MCF 10A (cell line): ENCODE data around the gene CNTN6. TPM values are rescaled to one million over a fixed set of nuclear protein-coding genes. Genes with fewer than 3 reads are reported as not detected.

Source experiments
- BruUV-seq: library from RNA; stranded (reverse); fragments of 400-500 nt; replicated peaks from 2 replicates; lab custom pipeline; 2021; lab: Mats Ljungman, UMichigan
- CTCF ChIA-PET: fragments of 300-600 bp; sonication (Branson Sonifier 250); formaldehyde crosslinking; extraction: SDS; loops from one replicate; lab custom pipeline; 2021; ENCODE audit warnings: antibody characterized with exemption, inconsistent platforms; lab: Yijun Ruan, JAX
- POLR2A ChIA-PET: fragments of 300-600, 350-650 bp; sonication (Branson Sonifier 250); formaldehyde crosslinking; extraction: SDS; loops from one replicate; lab custom pipeline; 2020; ENCODE audit warnings: antibody characterized with exemption, inconsistent platforms; lab: Yijun Ruan, JAX
- DNase-seq: peaks from one replicate; pipeline ENCODE4 v3.0.0-alpha.2; 2018; ENCODE audit not compliant: unreplicated experiment
- H3K27ac Mint-ChIP-seq: one replicate; pipeline ENCODE4 v1.8.0; 2022; ENCODE audit warnings: mild to moderate bottlenecking, low read depth, mixed read lengths; ENCODE audit not compliant: unreplicated experiment
- H3K27me3 Mint-ChIP-seq: one replicate; pipeline ENCODE4 v1.8.0; 2022; ENCODE audit warnings: mixed read lengths; ENCODE audit not compliant: insufficient read depth, unreplicated experiment
- H3K36me3 Mint-ChIP-seq: one replicate; pipeline ENCODE4 v1.8.0; 2022; ENCODE audit warnings: mild to moderate bottlenecking, moderate library complexity, mixed read lengths; ENCODE audit not compliant: insufficient read depth, unreplicated experiment
- H3K4me1 Mint-ChIP-seq: one replicate; pipeline ENCODE4 v1.8.0; 2022; ENCODE audit warnings: mixed read lengths; ENCODE audit not compliant: insufficient read depth, unreplicated experiment
- H3K4me3 Mint-ChIP-seq: one replicate; pipeline ENCODE4 v1.8.0; 2022; ENCODE audit warnings: mild to moderate bottlenecking, moderate library complexity, mixed read lengths; ENCODE audit not compliant: unreplicated experiment
- H3K9me3 Mint-ChIP-seq: one replicate; pipeline ENCODE4 v1.8.0; 2022; ENCODE audit warnings: mixed read lengths; ENCODE audit not compliant: unreplicated experiment
- intact Hi-C: fragments of 100-400 bp; cut with micrococcal nuclease; formaldehyde crosslinking; loops from 2 replicates; pipeline ENCODE4 v1.14.1; 2022
- total RNA-seq: library from RNA; stranded (reverse); gene quantifications from 2 replicates; pipeline ENCODE4 v1.2.3, GENCODE V29; 2022
- TF ChIP-seq, protein P1 (sequence below): fragments of 200-600 bp; IDR thresholded peaks from one replicate; pipeline ENCODE4 v1.8.0; 2022; ENCODE audit warnings: antibody characterized with exemption, mild to moderate bottlenecking; ENCODE audit not compliant: unreplicated experiment

CNTN6 gene
- total RNA-seq, 1 experiment from 2014 or later: not detected

DNA sequence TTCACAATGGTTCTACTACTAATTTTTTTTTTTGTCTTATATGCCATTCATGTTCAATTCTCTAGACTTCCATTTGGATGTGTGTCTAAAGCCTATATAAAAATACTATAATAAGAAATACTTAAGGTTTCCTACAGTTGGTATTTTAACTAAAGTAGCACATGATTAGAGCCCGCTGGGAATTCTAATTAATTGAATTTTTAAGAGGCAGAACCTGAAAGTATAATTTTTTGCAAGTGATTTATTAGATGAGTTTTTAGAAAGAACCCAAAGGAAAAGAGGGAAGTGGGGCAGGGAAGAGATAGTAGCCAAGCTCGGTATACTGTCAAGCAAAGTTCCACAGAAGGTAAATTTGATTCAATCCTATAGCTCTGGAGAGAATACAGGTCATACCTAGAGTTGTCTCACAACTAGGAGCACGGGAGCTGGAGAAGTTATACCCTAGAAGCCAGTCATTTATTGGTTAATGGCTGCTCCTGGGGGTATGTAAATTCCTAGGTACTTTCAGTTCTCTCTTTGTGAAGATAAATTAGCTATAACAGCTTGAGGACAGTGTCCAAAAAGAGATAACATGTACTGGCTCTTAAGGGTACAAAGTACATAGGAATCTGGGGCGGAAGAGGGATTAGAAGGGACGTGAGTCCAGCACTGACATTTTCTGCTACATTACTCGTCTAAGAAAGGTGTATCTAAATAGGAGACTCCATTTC, 225.6 kb downstream of the CNTN6 start:
- Mint-ChIP-seq H3K27me3 (no peaks in the 10 kb centered on the region), H3K9me3 (no peaks in the 10 kb centered on the region), H3K36me3 (no peaks in the 10 kb centered on the region), H3K27ac (no peak overlapping the region), H3K4me1 (no peaks in the 10 kb centered on the region), H3K4me3 (no peak overlapping the region)
- CTCF ChIA-PET: interaction anchor here (1.1 kb wide), 1 partner anchor 31 kb away, joined by 3 read pairs; no protein-coding TSS in a partner anchor
- no TSS peak for BruUV-seq
- no peak for DNase-seq
- intact Hi-C loops: no loop called here
- TF ChIP-seq, protein P1, sequence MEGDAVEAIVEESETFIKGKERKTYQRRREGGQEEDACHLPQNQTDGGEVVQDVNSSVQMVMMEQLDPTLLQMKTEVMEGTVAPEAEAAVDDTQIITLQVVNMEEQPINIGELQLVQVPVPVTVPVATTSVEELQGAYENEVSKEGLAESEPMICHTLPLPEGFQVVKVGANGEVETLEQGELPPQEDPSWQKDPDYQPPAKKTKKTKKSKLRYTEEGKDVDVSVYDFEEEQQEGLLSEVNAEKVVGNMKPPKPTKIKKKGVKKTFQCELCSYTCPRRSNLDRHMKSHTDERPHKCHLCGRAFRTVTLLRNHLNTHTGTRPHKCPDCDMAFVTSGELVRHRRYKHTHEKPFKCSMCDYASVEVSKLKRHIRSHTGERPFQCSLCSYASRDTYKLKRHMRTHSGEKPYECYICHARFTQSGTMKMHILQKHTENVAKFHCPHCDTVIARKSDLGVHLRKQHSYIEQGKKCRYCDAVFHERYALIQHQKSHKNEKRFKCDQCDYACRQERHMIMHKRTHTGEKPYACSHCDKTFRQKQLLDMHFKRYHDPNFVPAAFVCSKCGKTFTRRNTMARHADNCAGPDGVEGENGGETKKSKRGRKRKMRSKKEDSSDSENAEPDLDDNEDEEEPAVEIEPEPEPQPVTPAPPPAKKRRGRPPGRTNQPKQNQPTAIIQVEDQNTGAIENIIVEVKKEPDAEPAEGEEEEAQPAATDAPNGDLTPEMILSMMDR: no peak
- POLR2A ChIA-PET: no interaction called here

DNA sequence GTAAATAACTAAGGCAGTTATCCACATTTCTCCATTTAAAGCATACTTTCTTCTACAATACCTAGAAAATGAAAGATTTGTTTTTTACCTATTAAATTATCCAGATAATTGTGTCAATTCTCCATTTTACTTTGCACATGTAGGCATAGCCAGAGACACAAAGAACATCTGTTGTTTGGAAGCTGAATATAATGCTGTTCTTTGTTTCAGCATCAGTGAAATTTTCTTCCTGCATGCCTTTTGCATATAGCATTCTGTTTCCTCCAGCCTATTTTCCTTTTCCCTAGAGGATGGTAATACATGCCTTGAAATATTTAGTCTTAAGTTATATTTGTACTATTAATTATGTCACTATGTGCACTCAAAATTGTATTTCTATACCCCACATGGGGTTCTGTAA, 233.7 kb downstream of the CNTN6 start:
- H3K27ac Mint-ChIP-seq: no peak overlapping the region
- ChIA-PET POLR2A (no interaction called here), CTCF (no interaction called here)
- no peaks in the 10 kb centered on the region for H3K36me3 Mint-ChIP-seq
- H3K4me1 Mint-ChIP-seq: no peaks in the 10 kb centered on the region
- no peaks in the 10 kb centered on the region for H3K27me3 Mint-ChIP-seq
- no peak overlapping the region for H3K4me3 Mint-ChIP-seq
- intact Hi-C loops: no loop called here
- no peak for DNase-seq
- H3K9me3 Mint-ChIP-seq: no peaks in the 10 kb centered on the region
- TF ChIP-seq, protein P1: no peak
- no TSS peak for BruUV-seq

DNA sequence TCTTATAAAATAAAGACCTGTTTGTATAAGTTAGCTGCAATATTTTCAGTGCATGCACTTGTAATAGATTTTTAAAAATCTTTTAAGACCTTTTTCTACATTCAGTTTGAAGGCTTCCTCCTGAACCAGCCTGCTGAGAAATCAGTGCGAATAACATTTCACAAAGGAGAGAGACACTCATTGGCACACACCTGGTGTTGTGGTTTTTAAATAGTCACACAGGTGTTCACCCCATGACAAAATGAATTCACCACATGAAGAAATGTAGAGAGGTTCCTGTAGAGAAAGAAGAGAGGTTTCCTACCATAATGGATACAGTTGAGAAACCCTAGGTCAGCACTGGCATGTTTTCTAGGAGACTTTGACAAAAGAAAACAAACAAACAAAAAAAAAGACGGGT, 237.3 kb downstream of the CNTN6 start:
- Mint-ChIP-seq H3K36me3 (no peaks in the 10 kb centered on the region), H3K27ac (no peak overlapping the region), H3K9me3 (no peaks in the 10 kb centered on the region), H3K27me3 (no peaks in the 10 kb centered on the region), H3K4me1 (no peaks in the 10 kb centered on the region), H3K4me3 (no peak overlapping the region)
- DNase-seq: no peak
- intact Hi-C loops: no loop called here
- ChIA-PET POLR2A (no interaction called here), CTCF (interaction anchor here (0.6 to 0.9 kb wide), 2 partner anchors 18 to 247 kb away, joined by 3 read pairs; no protein-coding TSS in a partner anchor)
- TF ChIP-seq, protein P1: no peak
- no TSS peak for BruUV-seq

DNA sequence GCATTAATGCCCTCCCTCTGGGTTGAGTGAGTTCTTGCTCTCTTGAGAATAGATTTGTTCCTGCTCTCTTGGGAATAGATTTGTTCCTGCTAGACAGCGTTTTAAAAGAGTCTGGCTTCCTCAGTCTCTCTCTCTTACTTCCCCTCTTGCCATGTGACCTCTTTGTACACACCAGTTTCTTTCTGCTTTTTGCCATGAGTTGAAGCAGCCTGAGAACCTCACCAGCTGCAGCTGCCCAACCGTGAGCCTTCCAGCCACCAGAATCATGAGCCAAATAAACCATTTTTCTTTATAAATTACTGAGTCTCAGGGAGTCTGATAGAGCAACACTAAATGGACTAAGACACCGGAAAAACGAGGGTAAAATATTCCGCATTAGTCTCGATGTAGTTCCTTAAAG, 253.6 kb downstream of the CNTN6 start:
- H3K36me3 Mint-ChIP-seq: no peaks in the 10 kb centered on the region
- intact Hi-C loops: no loop called here
- no peak overlapping the region for H3K27ac Mint-ChIP-seq
- no peak for DNase-seq
- H3K4me3 Mint-ChIP-seq: no peak overlapping the region
- H3K4me1 Mint-ChIP-seq: no peaks in the 10 kb centered on the region
- BruUV-seq: no TSS peak
- peaks cover 3% of the 10 kb centered on the region for H3K9me3 Mint-ChIP-seq
- TF ChIP-seq, protein P1: no peak
- CTCF ChIA-PET: no interaction called here
- POLR2A ChIA-PET: no interaction called here
- H3K27me3 Mint-ChIP-seq: no peaks in the 10 kb centered on the region
